Measurements from ENCODE around the gene ISM2.

ISM2 gene

DNA sequence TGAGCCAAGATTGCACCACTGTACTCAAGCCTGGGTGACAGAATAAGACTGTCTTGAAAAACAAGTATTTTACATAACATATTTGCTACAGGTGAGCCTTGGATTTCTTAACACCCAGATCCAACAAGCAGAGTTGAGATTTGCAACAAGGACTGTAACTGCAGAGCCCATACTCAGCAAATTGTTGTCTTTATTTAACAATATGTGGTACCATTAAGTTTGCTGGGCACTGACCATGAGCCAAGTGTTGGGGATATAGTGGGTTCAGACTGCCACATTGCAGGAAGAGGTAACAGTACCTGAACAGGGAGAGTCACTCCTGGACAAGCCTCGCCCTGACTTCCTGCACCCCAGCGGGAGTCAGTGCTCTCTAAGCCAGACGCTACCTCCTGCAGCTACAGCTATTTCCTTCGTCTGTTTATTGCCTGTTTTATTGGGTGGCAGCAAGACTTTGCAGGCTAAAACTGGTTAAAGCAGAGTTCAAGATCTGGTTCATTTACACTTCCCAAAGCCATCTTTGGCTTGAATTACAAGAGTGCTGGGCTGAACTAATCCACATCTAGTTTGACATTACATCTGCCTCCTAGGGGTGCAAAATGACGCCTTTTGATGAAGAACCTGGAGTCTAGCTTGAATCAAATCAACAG lies 28.3 kb downstream of the ISM2 start:
- in situ Hi-C loops (cut with MboI; ENCODE audit: low sequenced_read_pairs), result no loop called here

GRCh38 chr14:77469539-77469938 lies 29.1 kb downstream of the ISM2 start:
- in situ Hi-C loops (cut with MboI; ENCODE audit: low sequenced_read_pairs), result no loop called here

DNA sequence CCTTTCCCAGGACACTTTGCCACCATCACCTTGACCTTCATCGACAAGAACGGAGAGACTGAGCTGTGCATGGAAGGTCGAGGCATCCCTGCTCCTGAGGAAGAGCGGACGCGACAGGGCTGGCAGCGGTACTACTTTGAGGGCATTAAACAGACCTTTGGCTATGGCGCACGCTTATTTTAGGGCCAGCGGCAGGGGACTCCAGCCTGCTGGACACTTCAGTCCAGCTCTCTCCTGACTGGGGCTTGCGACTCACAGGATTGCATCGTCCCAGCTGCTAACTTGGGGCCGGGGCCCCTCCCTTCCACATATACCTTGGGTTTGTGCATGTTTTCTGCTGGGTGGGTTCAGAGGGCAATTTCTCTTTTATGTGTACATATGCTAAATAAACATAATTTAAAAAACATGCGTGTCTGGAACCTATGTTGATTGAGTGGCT lies 29.5 kb downstream of the ISM2 start:
- in situ Hi-C loops (cut with MboI; ENCODE audit: low sequenced_read_pairs), result no loop called here

DNA sequence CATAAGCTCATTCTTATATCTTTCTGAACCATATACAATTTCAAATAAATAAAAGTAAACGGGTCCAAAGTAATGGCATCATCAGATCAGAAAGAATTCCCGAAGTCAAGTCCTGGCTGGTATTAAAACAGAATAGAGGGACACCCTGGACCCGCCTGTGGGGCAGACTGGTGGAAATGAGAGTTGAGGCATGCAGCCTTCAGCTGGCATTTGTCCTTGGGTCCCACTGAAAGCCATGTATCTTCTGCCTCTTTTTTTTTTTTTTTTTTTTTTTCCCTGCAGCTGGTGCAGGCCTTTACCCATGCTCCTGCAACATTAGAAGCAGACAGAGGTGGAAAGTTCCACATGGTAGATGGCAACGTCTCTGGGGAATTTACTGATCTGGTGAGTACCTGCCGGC lies 30.8 kb downstream of the ISM2 start:
- in situ Hi-C loops (cut with MboI; ENCODE audit: low sequenced_read_pairs), result no loop called here

GRCh38 chr14:77459072-77459723 lies 39.4 kb downstream of the ISM2 start:
- in situ Hi-C loops (cut with MboI; ENCODE audit: low sequenced_read_pairs), result no loop called here

- in situ Hi-C loops (cut with MboI; ENCODE audit: low sequenced_read_pairs), result no loop called here
These were observed 40.2 kb downstream of the ISM2 start for GRCh38 chr14:77458249-77458950.

- in situ Hi-C loops (cut with MboI; ENCODE audit: low sequenced_read_pairs), result no loop called here
These were observed 40.9 kb downstream of the ISM2 start, which contains the start of the genes AHSA1 and VIPAS39 for GRCh38 chr14:77457522-77458248. Gene AHSA1, plus strand, starts transcription at chr14:77458093. Its CDS starts 97 bp downstream, at chr14:77458190. Gene VIPAS39, minus strand, starts transcription at chr14:77457601. Its CDS starts 3,499 bp downstream, at chr14:77454102.

GRCh38 chr14:77457115-77457521 lies 41.5 kb downstream of the ISM2 start:
- in situ Hi-C loops (cut with MboI; ENCODE audit: low sequenced_read_pairs), result no loop called here

DNA sequence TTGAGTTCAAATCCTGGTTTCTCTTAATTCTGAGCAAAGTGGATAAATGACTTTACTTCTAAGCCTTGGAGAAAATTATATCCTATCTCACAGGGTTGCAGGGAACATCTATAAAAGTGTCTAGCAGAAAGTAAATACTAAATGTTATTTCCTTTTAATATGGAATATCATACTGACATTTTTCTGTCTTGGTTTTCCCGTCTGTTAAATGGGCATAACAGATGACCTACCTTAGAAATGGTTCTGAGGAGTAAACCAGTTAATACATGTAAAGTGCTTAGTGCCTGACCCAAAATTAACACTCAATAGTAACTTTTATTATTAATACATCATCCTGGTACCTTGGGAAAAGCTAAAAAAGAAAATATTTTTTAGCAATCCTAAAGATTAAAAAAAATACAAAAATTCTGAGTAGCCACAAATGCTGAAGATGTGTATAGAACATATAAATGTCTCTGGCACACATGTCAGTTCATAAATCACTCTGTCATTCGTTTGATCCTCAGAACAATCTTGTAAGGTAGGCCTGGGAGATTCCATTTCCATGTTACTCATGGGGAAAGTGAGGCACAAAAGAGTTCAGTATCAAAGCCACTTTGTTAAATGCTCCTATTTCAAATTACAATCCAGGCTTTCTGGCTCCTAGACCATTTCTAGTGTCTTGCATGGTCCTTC lies 42.5 kb downstream of the ISM2 start:
- in situ Hi-C loops (cut with MboI; ENCODE audit: low sequenced_read_pairs), result no loop called here

DNA sequence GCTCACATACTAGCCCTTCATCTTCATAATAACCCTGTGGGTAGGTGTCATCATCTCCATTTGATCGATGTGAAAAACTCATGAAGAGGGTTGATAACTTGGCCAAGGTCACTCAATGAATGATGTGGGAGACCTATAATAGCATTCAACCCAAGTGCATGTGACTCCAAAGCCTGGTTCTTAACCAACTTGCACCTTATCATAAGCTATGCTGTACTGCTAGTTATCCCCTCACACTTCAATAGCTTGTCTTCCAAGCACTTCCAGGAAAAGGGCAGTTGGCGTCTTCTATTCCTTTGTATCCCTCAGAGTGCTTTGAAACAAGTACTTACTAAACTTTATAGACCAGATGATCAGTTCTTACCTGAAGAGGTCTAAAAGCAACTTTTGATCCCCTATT lies 56.4 kb downstream of the ISM2 start:
- in situ Hi-C loops (cut with MboI; ENCODE audit: low sequenced_read_pairs), result no loop called here

- in situ Hi-C loops (cut with MboI; ENCODE audit: low sequenced_read_pairs), result no loop called here
These were observed 58.8 kb downstream of the ISM2 start for GRCh38 chr14:77439861-77440260.

DNA sequence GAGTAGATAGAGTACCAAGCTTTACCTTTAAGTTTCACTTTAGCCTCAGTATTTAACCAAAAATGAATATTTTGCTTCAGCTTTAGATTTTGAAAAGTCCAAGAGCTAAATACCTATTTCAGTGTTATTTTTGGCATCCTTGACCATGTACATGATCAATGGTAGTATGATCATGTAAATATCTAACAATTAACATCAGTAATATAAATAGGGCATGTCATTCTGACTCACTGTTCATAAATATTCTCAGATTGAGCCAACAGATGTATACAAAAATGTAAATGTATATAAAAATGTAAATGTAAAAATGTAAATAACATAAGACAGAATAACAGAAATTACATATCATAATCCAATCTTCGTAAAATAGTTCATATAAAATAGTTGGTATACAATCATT lies 60.0 kb downstream of the ISM2 start:
- in situ Hi-C loops (cut with MboI; ENCODE audit: low sequenced_read_pairs), result no loop called here

- in situ Hi-C loops (cut with MboI; ENCODE audit: low sequenced_read_pairs), result no loop called here
These were observed 62.6 kb downstream of the ISM2 start for GRCh38 chr14:77436042-77436441.

DNA sequence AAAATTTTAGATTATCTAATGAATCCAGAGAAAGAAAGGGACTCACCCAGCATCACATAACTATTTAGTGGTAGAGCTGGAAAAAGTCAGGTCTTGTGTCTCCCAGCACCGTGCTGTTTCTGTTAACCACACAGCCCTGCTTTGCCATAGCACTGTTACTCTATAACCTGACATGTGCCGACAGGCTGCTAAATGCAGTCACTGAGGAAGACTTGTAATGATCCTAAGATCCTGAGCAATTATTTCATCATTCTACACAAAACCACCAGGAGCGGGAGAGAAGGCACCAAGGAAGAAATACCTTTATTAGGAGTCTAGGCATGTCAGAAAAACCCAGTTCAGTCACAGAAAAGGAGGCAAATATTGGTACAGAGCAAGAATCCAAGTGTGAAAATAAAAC lies 72.2 kb downstream of the ISM2 start:
- in situ Hi-C loops (cut with MboI; ENCODE audit: low sequenced_read_pairs), result no loop called here

DNA sequence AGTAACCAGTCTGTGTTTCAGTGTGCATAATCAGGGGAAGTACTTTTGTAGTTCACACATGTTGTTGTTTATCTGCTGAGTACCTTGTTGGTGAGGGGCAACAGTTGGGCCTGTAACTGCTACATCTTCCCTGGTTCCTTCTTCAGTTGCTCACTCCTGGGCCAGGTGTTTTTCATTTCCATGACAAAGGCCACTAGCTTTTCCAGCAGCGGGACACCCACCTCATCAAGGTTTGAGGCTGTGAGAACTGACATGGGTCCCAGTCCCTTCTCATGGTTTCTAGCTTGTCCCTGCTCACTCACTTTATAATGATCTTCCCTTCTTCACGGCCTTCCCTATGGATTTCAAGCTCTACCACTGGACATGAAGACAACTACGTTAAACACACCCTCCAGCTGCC lies 73.8 kb downstream of the ISM2 start:
- in situ Hi-C loops (cut with MboI; ENCODE audit: low sequenced_read_pairs), result no loop called here

Measured in HL-60/S4 (cell line).